Ishikawa (cell line): ENCODE data around the gene NCK1.

Experiments used
- EGR1 ChIP-seq: IDR thresholded peaks from 2 replicates; pipeline ENCODE4 v1.6.1; 2012
- EP300 ChIP-seq: IDR thresholded peaks from 2 replicates; pipeline ENCODE4 v1.6.1; 2012; ENCODE audit warnings: borderline replicate concordance
- TCF12 ChIP-seq: IDR thresholded peaks from 2 replicates; pipeline ENCODE4 v1.6.1; 2012; ENCODE audit warnings: low read depth
- TEAD4 ChIP-seq: IDR thresholded peaks from 2 replicates; pipeline ENCODE4 v1.6.1; 2012
- YY1 ChIP-seq: IDR thresholded peaks from 2 replicates; pipeline ENCODE4 v1.6.1; 2012; ENCODE audit warnings: low read depth

GRCh38 chr3:136889947-136890346 lies 27.9 kb downstream of the NCK1 start:
- TF ChIP-seq EP300 (no peak), EGR1 (no peak), TCF12 (no peak), YY1 (no peak), TEAD4 (no peak)
